GM18498 (cell line): ENCODE data around the gene PSMD13.

Experiments used
- ATAC-seq: cut with Tn5 transposase; IDR thresholded peaks from one replicate; pipeline ENCODE4 v1.9.1; 2021; ENCODE audit warnings: mild to moderate bottlenecking, moderate library complexity; ENCODE audit not compliant: unreplicated experiment

PSMD13 gene

GRCh38 chr11:203945-204586, 32.7 kb upstream of the PSMD13 start:
- no peak for ATAC-seq

- ATAC-seq: no peak
Observed at GRCh38 chr11:204587-205109, 32.1 kb upstream of the PSMD13 start.

- no peak for ATAC-seq
Observed at GRCh38 chr11:205221-206001, 31.4 kb upstream of the PSMD13 start.

- ATAC-seq: no peak
Observed at GRCh38 chr11:206002-206384, 30.8 kb upstream of the PSMD13 start.

DNA sequence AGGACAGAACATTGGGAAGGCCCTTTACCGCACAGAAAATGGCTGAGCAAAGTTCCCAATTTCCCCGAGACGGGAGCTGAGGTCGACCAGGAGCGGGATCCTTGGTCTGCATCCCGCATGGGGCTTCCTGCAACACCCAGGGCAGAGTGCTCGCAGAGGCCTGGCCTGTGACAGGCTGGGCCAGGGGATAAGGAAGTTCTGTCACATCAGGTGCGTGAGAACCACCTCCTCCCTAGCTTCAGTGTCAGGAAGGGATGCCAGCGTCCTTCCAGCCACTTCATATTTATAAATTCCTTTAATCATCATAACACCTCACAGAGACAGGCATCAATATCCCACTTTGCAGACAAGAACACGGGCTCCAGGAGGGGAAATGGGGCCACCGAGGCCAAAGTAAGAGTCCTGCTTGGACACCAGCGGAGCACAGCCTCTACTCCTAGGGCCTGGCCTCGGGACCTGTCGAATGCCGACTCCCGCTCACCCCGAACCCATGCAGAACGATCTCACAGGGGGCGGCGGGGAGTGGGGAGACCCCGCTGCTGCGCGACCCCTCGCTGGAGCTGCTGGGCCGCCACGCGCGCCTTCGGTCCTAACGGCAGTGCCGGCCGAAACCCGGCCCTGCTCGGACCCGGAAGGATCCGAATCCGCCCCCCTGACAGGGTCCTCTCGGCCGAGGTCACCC, 30.1 kb upstream of the PSMD13 start:
- ATAC-seq: peak; percentile 1

DNA sequence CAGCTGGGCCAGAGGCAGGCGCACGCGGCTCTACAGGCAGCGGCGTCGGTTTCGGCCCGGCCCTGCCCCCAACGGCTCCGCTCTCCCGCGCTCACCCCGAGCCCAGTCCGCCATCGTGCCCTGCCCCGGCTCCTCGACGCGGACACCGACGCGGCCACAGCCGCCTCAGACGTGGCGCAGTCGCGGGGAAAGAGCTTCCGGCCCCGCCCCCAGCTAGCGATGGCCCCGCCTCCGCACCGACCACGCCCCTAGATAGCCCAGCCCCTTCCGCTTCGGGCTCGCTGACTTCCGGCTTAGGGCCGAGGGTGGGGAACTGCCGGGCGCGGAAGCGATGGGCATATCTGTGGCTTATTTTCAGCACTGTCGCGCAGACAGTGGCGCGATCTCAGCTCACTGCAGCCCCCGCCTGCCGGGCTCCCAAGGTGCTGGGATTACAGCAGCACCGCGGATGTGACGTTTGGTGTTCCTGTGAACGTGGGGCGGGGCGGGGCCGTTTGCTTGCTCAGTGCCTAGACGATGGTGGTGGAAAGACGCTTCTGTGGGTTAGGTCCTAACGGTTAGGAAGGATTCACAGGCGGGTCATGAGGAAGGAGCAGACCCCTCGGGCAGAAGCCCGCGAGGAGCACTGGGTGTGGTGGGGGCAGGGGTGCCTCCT, 29.4 kb upstream of the PSMD13 start, which contains the start of the genes BET1L and RIC8A:
BET1L (minus strand) TSS at position 192 of the 655 bp plus-strand sequence; CDS start at position 114, 78 bp downstream.
RIC8A (plus strand) TSS at position 501 of the 655 bp plus-strand sequence. CDS start 1,147 bp downstream, outside the sequence.
- peak; percentile 79 for ATAC-seq

DNA sequence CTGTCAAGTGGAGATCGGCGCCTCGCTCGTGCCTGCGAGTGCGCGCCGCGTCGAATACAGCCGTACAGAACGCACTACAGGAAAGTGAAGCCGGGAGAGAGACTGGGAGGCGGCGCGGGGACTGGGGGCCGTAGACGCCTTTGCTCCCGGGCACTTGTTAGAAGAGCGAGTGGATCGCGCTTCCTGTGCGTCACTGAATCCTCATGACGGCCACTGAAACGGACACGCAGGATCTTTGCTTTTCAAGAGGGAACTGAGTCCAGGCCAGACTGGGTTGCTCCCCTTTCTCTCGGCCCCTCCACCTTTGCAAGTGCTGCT, 29.0 kb upstream of the PSMD13 start:
- peak; percentile 1 for ATAC-seq

DNA sequence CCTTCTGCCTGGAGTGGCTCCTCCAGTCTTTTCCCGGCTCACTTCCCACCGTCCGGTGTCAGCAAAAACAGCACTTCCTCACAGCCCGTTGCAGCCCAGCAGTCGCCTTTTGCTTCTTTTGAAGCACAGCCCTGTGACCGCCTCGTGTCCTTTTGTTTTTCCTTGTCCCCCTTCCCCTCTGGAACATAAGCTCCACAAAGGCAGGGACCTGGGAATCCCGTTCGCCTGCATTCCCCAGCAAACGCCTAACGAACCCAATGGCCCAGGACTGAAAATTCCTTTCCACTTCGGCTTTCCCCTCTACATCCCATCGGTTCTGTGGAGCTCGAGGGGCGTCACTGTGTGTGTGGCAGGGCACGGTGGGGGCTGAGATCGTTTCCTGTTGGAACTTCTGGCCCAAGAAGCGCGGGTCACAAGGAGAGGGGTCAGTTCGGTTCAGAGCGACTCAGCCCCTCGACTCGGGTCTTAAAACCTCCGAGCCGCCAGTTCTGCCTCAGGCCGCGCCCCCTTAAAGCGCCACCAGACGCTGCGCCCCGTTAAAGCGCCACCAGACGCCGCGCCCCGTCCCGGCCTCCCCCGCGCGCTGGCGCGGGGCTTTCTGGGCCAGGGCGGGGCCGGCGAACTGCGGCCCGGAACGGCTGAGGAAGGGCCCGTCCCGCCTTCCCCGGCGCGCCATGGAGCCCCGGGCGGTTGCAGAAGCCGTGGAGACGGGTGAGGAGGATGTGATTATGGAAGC, 28.4 kb upstream of the PSMD13 start:
- peak; percentile 46 for ATAC-seq

- peak; percentile 0 for ATAC-seq
Observed at GRCh38 chr11:208917-209260, 27.9 kb upstream of the PSMD13 start.

DNA sequence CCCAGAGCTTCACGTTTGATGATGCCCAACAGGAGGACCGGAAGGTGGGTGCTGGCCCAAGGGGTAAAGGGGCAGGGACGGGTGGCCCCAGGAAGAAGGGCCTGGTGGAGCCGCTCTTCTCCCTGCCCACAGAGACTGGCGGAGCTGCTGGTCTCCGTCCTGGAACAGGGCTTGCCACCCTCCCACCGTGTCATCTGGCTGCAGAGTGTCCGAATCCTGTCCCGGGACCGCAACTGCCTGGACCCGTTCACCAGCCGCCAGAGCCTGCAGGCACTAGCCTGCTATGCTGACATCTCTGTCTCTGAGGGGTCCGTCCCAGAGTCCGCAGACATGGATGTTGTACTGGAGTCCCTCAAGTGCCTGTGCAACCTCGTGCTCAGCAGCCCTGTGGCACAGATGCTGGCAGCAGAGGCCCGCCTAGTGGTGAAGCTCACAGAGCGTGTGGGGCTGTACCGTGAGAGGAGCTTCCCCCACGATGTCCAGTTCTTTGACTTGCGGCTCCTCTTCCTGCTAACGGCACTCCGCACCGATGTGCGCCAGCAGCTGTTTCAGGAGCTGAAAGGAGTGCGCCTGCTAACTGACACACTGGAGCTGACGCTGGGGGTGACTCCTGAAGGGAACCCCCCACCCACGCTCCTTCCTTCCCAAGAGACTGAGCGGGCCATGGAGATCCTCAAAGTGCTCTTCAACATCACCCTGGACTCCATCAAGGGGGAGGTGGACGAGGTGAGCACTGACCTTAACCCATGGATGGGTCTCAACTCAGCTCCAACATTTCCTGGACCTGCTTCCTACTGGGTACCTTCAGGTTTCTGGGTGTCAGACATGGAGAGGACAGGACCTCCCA, 27.3 kb upstream of the PSMD13 start:
- ATAC-seq: no peak

DNA sequence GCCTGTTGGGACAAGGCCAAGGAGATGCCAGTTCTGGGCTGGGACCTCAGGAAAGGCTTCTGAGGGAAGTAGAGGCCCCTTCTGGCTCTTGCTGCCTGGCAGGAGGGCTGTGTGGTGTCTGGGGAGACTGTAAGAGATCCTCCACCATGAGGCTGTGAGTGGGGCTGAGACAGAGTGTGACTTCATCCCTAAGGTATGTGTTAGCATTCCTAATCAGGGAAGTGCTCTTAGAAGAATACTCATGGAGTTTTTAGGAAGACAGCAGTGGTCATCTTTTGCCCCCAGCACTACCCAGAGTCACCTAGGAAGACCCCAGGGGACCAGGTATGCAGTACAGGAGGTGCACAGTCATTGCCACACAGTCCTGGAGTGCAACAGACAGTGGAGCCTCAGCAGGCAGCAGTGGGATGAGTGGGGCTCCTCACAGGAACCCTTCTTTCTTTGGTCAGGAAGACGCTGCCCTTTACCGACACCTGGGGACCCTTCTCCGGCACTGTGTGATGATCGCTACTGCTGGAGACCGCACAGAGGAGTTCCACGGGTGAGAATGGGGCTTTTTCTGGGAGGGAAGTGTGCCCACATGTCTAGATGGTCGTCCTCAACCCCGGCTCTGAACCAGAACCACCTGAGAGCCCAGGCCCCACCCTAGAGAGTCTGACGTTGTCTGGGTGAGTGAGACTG, 26.5 kb upstream of the PSMD13 start:
- no peak for ATAC-seq

DNA sequence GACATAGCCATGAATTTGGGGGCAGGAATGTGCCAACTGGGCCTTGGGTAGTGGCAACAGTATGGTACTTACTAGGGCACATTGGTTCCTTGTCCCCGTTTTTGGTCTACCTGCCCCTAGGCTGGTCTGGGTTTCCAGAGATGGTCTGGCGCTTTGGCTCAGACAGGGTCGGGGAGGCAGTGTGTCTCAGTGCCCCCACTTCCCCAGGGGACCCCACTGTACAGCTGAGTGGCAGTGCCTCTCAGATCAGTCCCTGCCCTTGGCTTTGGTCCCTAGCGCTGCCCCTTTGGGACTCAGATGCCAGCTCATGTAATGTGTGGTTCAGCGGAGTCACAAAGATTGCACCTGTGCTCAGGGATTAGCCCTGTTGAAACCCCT, 26.0 kb upstream of the PSMD13 start:
- ATAC-seq: no peak

DNA sequence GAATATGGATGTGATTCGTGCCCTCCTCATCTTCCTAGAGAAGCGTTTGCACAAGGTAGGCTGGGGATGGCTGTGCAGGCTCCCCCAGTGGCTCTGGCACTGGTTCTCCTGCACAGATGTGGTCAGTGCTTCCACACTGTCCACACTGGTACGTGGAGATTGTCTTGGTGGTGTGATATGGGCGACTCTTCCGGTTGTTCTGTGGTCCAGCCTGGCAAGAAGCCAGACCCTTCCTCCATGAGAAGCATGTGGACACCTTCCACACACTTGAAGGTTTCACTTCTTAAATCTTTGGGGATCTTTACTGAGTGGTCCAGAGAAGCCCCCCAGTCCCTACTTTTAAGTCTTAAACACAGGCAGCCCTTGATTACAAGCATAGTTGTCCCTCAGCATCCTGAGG, 25.5 kb upstream of the PSMD13 start:
- ATAC-seq: no peak

DNA sequence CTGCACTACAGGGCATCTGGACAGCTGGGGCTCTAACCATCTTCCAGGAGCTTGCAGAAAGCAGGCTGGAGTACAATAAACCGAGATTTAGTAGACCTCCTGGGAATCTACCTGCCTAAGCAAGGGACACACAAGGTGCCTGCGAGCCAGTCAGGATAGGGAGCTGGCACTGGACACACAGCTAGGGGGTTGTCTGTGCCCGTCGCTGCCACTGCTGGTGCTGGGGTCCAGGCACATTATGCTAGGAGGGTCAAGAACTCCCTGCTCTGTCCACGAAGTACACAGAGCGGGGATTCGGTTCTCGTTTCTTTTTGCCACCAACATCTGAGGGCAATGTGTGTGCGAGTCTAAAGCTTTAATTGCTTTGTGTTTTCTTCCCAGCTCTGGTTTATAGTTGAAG, 25.0 kb upstream of the PSMD13 start:
- no peak for ATAC-seq

DNA sequence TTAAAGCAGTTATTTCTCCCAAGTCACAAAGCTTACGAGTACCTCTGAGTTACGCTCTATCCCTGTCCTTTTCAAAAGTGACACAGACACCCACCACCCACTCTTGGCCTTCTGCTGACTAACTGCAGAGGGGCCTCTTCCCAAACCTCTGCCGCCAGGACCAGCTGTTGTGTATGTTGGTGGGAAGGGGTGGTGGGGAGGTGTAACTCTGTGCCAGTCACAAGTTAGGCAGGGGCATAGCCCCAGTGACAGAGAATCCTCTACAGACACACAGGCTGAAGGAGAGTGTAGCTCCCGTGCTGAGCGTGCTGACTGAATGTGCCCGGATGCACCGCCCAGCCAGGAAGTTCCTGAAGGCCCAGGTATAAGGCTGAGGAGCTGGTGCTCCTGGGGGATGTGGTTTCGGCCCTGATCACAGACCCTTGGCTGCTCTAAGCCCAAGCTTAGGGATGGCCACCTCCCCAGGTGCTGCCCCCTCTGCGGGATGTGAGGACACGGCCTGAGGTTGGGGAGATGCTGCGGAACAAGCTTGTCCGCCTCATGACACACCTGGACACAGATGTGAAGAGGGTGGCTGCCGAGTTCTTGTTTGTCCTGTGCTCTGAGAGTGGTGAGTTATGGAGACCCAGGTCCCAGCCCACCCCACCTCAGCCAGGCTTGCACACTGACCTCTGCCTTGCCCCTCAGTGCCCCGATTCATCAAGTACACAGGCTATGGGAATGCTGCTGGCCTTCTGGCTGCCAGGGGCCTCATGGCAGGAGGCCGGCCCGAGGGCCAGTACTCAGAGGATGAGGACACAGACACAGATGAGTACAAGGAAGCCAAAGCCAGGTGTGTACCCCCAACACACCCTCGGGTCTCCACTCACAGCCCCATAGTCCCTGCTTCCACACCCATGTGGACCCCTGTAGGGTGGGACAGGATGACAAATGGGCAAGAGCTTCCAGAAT, 24.4 kb upstream of the PSMD13 start:
- ATAC-seq: no peak

DNA sequence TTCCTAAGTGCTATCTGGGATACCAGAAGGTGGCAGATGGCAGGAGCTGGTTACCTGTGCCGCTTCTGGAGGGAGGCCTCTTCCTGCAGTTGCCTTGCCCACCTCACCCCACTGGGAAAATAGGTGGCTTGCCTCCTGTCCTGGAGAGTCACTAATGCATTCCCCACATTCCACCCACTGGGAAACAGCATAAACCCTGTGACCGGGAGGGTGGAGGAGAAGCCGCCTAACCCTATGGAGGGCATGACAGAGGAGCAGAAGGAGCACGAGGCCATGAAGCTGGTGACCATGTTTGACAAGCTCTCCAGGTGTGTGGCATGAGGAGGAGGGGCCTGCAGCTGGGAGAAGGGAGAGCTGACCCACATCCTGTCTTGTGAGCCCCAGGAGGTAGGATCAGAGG, 23.7 kb upstream of the PSMD13 start:
- ATAC-seq: no peak

DNA sequence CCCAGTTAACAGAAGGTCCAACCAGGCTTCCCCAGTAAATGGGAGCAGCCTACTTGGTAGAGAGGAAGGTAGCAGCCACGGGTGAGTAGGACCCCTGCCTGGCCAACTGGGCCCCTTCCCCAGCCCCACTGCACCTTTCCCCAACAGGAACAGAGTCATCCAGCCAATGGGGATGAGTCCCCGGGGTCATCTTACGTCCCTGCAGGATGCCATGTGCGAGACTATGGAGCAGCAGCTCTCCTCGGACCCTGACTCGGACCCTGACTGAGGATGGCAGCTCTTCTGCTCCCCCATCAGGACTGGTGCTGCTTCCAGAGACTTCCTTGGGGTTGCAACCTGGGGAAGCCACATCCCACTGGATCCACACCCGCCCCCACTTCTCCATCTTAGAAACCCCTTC, 22.7 kb upstream of the PSMD13 start:
- no peak for ATAC-seq

DNA sequence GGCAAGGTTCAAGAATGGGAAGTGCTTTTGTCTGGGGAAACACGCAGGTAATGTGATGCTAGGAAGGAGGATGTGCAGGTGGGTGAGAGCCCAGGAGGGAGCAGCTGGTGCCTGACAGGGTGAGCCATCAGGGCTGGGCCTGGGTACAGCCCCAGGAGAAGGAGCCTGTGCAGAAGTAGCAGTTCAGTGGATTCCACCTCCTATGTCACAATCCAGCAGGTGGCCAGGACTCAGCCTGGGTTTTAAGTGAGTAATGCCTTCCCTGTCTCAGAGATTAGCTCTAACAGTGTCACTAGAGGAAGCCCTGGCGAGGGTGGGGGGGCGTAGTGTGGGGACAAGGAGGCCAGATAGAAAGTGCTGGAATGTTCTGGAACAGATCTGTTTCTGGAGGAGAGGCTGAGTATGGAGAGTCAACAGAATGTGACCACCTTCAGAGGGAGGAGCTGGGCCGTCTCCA, 21.2 kb upstream of the PSMD13 start:
- no peak for ATAC-seq
